C4-2B (cell line): Measurements from ENCODE around the gene TXNL1.

Experiments used
- ZFX ChIP-seq: fragments of 450-650 bp; IDR thresholded peaks from 2 replicates; pipeline ENCODE4 v1.6.1; 2017
- TF ChIP-seq, protein P1 (sequence below): fragments of 450-650 bp; conservative IDR thresholded peaks from 2 replicates; pipeline ENCODE4 v1.5.1; 2017; ENCODE audit warnings: mild to moderate bottlenecking

DNA sequence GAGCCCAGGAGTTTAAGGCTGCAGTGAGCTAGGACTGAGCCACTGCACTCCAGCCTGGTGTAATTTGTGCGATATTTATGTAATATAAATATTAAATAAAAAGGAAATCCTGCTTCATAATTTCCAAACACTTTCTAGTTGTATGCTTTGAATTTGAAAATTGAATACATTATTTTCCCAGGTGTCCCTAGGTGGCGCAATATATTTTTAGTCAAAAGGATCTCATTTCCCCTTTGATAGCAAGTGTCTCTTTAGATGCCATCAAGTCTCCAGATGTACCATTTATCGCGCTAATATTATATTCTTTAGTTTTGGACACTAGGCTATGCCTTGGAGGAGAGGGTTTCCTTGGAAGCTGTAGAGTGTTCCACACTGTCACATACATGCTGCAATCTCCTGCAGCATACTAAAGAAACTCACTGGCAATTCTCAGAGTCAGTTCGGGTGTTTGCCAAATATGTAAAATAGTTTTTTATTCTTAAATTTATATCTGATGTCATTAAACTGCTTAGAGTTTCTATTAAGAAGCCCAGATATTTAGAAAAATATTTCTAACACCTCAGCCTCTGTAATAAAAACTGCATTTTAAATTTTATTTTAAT lies 7.1 kb upstream of the TXNL1 start:
- TF ChIP-seq, protein P1, sequence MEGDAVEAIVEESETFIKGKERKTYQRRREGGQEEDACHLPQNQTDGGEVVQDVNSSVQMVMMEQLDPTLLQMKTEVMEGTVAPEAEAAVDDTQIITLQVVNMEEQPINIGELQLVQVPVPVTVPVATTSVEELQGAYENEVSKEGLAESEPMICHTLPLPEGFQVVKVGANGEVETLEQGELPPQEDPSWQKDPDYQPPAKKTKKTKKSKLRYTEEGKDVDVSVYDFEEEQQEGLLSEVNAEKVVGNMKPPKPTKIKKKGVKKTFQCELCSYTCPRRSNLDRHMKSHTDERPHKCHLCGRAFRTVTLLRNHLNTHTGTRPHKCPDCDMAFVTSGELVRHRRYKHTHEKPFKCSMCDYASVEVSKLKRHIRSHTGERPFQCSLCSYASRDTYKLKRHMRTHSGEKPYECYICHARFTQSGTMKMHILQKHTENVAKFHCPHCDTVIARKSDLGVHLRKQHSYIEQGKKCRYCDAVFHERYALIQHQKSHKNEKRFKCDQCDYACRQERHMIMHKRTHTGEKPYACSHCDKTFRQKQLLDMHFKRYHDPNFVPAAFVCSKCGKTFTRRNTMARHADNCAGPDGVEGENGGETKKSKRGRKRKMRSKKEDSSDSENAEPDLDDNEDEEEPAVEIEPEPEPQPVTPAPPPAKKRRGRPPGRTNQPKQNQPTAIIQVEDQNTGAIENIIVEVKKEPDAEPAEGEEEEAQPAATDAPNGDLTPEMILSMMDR = peak; percentile 79
- no peak for TF ChIP-seq ZFX
